ENCODE data around the gene CDH20.

CDH20 gene

DNA sequence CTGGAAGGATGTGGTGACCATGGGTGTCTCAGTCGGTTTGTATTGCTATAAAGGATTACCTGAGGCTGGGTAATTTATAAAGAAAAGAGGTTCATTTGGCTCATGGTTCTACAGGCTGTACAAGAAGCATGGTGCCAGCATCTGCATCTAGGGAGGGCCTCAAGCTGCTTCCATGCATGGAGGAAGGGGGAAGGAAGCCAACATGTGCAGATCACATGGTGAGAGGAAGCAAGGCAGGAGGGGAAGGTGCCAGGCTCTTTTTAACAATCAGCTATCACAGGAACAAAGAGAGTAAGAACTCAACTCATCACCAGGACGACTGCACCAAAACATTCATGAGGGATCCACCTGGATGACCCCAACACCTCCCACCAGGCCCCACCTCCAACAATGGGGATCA, 209.4 kb downstream of the CDH20 start:
- DNase-seq, result no peak

- DNase-seq, result no peak
These were observed 210.3 kb downstream of the CDH20 start for GRCh38 chr18:61543518-61543917.

DNA sequence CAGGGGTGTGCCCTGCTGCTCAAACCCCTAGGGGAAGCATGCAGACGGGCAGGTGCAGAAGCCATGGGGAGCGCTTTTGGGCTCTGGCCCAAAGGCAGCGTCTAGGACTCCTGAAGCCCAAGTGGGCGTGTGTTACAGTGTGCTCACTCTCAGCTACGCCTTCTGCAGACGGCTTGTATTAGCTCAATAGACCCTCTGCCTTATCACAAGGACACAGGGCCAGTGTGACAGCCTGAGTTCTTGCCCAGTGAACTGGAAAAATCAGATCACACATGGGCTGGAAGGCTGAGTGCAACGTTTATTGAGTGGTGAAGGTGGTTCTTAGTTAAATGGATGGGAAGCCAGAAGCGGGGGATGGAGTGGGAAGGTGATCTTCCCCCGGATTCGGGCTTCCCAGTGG, 210.9 kb downstream of the CDH20 start:
- DNase-seq, result no peak

DNA sequence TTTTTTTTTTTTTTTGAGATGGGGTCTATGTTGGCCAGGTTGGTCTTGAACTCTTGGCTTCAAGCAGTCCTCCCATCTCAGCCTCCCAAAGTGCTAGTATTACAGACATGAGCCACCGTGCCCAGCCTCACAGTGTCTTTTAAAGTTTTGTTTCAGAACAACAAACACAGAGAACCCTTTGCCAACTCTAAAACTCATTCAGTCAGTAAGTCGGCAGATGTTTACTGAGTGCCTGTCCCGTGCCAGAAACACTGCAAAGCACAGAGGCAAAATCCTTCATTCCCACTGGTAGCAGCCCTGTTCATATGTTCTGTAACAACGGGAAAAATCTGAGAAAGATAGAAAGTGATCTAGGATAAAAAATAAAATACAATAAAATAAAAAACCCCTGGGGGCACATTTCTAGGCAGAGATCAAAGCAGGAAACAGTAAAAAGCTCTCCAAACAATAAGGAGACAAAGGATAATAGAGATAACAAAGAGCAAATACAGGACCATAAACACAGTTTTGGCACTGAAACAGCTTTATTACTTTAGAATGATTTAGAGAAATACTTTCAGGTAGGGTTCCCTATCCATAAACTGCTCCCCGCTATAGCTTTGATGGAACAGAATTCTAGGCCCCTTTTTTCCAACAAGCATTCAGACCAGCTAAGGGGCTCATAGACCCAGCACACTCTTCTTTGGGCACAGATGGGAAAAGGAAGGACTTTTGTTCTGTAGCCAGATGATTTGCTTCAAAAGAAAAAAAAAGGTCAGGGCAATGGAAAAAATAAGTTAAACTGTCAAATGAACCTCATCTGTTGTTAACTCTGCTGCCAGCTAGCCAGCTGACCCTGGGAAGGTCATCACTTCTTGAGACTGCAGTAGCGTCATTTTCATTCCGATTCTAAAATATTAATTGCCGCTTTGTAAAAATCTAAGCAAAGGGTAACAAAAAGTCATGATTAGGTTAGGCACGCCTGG, 212.3 kb downstream of the CDH20 start:
- DNase-seq, result no peak

DNA sequence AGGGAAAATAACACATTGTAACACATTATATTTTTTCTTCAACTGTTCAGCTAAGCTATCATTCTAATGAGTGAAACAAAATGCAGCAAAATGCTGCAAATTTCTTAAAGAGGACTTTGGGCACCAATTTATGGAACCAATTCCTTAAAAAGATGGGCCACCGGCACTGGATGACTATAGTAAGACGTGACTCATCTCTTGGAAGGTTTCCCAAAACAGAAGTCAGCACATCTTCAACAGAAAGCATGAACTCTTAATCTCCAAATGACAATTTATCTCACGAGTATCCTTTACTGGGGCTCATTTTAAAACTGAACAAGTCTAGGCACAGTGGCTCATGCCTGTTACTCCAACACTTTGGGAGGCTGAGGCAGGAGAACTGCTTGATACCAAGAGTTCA, 213.4 kb downstream of the CDH20 start:
- DNase-seq, result no peak

- DNase-seq, result no peak
These were observed 216.2 kb downstream of the CDH20 start for GRCh38 chr18:61549416-61549815.

GRCh38 chr18:61549889-61550288, 216.7 kb downstream of the CDH20 start:
- DNase-seq, result no peak

DNA sequence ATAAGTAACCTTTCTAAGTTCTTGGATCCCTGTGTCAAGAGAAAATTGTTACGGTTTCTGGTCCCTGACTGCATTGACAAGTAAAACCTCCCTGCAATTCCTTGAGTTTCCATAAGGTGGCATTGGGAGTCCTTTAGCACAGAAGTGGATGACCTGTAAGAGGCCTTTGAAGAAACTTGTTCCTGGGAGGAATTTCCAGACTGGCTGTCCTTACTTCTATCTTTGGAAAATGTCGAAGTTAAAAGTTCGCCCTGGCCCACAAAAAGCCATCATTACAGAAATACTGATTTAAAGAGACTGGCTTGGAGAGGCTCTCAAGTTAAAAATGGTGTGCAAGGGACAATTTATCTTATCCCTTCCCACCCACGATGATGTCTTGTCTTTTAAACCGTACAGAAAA, 218.4 kb downstream of the CDH20 start:
- DNase-seq, result no peak

DNA sequence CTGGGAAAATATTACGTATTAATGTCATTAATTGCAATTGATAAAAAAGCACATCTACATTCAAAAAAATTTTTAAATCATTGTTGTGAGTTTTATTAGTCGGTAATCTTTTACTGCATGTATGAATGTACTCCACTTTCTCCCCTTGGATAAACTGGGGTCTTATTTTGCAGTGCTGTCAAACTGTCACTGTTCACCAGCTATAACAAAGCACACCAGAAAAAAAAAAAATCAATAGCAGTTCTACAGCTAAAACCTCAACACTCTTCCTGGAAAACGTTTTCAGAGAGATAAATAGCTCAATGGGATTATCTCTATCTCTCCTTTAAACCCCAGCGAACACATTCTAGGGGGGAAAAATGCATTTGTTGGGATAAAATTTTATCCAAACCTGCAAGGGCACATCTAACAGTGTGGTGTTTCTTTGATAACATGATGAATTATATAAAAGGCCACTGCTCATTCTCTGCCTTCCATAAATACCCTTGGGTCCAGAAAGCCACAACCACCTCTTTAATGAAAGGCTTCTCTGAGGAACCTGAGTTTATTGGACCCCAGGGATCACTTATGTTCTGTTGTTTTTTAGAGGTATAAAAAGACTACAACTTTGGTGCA, 219.9 kb downstream of the CDH20 start:
- no peak for DNase-seq

DNA sequence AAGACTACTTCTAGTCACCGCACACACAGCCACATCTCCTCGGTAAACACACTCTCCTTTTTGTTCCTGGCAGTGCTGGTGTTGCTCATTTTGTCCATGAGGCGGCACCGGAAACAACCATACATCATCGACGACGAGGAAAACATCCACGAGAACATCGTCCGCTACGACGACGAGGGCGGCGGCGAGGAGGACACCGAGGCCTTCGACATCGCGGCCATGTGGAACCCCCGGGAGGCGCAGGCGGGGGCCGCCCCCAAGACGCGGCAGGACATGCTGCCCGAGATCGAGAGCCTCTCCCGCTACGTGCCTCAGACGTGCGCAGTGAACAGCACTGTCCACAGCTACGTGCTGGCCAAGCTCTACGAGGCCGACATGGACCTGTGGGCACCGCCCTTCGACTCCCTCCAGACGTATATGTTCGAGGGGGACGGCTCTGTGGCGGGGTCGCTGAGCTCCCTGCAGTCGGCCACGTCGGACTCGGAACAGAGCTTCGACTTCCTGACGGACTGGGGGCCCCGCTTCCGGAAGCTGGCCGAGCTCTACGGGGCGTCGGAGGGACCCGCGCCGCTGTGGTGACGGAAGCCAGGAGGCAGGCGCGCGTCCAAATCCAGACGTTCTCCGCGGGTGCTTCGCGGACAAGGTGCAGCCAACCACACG, 221.0 kb downstream of the CDH20 start:
- no peak for DNase-seq

DNA sequence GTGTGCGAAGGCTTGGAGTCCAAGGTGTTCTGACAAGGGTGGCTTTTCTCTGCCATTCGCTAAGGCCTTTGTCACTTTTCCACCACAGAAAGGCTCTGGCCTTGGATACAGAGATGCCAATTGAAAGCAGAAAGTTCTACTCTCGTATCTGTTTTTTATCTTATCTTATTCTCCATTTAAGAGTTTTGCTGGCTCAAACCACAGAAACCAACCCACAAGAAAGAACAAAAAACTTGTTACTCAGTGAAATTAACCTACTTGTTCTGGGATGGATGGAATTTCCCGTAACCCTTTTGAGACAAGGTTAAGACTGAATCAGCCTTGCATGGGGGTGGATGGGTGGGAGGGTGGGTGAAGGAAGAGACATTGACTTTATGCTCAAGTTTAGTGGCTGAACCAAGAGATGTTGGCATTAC, 221.7 kb downstream of the CDH20 start:
- no peak for DNase-seq

DNA sequence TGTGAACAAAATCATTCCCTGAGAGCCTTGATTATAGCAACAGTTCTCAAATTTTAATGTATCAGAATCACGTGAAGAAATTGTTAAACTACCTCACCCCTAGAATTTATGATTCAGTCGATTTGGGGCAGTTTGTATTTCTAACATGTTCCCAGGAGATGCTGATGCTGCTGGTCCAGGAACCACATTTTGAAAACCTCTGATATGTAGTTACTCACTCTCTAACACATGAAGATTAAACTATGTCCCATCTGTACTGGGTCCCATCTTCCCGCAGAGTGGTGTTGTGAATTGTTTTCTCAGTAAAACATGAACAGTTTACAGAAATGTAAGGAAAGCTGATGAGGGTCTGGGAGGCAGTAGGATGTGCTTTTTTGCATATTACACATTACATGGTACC, 223.1 kb downstream of the CDH20 start:
- no peak for DNase-seq

DNA sequence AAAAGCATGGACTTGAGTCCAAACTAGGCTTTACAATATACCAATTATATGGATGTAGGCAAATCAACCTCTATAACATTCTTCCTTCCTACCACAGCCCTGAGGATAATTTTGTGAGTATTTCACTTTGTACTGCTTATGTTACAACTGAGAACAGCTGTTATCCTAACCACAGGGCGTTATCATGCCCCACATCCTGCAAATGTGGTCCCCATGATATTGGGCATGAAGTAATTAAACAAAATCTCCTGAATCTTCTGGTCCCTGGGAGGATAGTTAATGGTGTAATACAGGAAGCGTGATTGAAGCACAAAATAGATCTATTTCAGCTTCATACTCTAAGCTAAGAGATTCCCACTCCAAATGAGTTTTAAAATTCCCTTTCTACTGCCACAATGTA, 223.6 kb downstream of the CDH20 start:
- DNase-seq, result no peak

DNA sequence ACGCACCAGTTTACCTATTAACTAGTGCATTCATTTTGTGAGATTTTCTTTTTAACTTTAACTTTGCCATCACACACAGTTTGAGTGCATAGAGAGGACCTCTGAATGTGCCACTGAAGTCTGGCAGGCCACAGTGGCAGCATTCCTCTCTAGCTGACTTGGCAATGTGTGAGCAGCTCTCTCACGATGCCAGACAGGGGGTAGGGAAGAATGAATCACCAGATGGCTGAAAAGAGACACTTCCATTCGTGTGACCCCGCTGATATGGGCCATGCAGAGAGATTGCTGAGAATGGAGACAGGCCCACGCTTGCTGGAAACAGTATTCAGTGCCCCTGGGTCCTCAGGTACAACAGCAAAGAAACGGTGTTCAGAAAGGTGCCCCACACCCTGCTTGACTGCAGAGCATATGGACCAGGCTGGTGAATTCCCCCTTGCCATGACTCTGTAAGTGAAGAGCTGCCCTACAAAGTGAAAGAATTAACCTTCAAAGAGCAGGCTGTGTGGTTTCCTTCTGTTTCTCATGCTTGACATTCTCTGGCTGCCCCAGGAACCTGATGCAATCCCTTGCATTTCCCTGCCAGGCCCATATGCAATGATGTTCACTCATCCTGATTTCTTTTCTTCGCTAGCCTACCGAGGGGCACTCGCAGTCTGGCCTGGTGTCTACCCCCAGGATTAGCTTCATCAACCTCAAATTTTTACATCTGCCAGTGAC, 236.1 kb downstream of the CDH20 start:
- DNase-seq, result no peak

DNA sequence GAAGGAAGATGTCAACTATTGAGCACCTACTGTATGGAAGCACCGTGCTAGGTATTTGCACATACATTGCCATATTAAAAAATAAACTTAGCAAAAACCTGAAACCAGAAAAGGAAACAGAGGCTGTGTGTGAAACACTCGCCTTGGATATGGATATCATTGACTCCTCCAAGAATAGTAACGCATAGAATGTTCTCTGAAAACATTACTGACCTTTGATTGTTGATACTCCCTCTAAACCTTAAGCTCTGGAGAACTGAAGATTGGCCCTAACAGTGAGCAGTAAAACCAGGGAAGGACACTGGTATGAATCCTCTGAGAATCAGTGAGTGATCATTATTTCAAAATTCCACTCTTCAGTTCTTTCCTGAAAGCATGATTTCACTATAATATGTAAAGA, 236.8 kb downstream of the CDH20 start:
- DNase-seq, result no peak

DNA sequence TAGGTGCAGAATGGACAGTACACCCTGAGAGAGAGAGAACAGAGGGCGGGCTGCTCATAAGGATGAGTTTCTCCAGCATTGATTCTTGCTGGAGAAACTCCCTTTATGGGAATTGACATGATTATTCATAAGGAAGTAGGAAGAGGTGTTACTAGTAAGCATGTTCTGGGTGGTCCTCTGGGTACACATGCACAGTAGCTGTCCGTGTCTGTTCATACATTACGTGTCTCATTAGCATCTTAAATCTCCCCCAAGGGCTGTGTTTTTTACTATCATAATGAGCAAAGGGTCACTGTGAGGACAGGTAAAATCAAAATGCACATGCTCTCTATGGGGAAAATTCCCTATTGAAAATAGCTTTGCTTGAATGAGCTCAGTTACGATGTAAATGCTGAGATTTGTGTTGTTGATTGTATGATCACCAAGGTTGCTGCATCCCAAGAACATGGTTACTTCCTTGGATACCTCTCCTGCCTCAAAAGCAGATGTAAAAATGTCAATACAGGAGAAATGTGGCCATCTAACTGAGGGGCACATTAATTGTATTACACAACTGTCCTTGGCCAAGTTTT, 238.9 kb downstream of the CDH20 start:
- no peak for DNase-seq

DNA sequence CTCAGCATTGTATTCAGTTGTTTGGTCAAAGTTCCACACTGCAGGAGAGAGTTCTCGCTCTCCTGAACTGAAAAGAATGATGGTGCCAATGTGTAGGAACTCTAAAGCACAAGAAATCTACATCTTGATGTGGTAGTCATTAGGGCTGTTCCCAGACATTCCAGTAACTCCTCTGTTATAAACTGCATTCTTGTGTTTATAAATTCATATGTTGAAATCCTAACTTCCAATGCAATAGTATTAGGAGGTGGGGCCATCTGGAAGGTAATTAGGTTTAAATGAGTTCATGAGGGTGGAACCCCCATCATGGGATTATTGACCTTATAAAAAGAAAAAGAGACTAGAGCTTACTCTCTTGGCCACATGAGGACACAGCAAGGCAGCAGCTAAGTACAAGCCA, 239.6 kb downstream of the CDH20 start:
- no peak for DNase-seq

DNA sequence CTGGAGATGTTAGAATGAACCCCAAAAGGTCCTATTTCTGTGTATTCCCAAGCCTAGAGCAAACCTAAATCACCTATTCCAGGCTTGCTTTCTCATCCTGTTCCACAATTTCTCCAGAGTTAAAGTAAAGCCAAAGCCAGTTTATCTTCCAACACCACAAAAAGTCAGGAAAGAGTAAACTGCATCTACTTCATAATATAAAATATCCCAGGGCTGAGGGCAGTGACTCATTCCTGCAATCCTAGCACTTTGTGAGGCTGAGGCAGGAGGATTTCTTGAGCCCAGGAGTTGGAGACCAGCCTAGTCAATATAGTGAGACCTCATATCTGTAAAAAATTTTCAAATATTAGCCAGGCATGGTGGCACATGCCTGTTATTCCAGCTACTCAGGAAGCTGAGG, 241.4 kb downstream of the CDH20 start:
- DNase-seq, result no peak

GRCh38 chr18:61575419-61575818, 242.2 kb downstream of the CDH20 start:
- no peak for DNase-seq

- DNase-seq, result no peak
These were observed 245.6 kb downstream of the CDH20 start for GRCh38 chr18:61578846-61579245.

- no peak for DNase-seq
These were observed 246.4 kb downstream of the CDH20 start for GRCh38 chr18:61579581-61579980.

- DNase-seq, result no peak
These were observed 246.8 kb downstream of the CDH20 start for GRCh38 chr18:61580046-61580445.
